Left kidney (tissue), 2 donors: ENCODE data around the gene XXYLT1. TPM values are rescaled to one million over a fixed set of nuclear protein-coding genes. Genes with fewer than 3 reads are reported as not detected.

Source experiments
- DNase-seq: peaks from one replicate; pipeline ENCODE4 v3.0.0-alpha.2; 2013
- polyA plus RNA-seq: library from polyadenylated mRNA; unstranded; fragments of 120-200 nt; gene quantifications from one replicate; pipeline ENCODE4 v1.2.1, GENCODE V29; 2013; ENCODE audit not compliant: insufficient read length

The XXYLT1 gene
- polyA plus RNA-seq, 1 donor = 26.2 TPM

- no peak for DNase-seq
Observed at GRCh38 chr3:195133013-195133412, 137.9 kb downstream of the XXYLT1 start.

GRCh38 chr3:195131176-195131575, 139.8 kb downstream of the XXYLT1 start:
- DNase-seq = no peak

GRCh38 chr3:195129644-195130492, 141.1 kb downstream of the XXYLT1 start:
- no peak for DNase-seq

- no peak for DNase-seq
Observed at GRCh38 chr3:195129072-195129643, 141.8 kb downstream of the XXYLT1 start.

- no peak for DNase-seq
Observed at GRCh38 chr3:195128255-195129071, 142.5 kb downstream of the XXYLT1 start.

- no peak for DNase-seq
Observed at GRCh38 chr3:195126056-195126605, 144.8 kb downstream of the XXYLT1 start.

GRCh38 chr3:195125646-195126045, 145.3 kb downstream of the XXYLT1 start:
- DNase-seq = no peak

GRCh38 chr3:195124378-195124992, 146.5 kb downstream of the XXYLT1 start:
- DNase-seq = no peak

GRCh38 chr3:195123281-195123691, 147.7 kb downstream of the XXYLT1 start:
- no peak for DNase-seq

GRCh38 chr3:195122261-195122660, 148.7 kb downstream of the XXYLT1 start:
- DNase-seq = no peak

GRCh38 chr3:195120267-195120601, 150.7 kb downstream of the XXYLT1 start:
- DNase-seq = no peak

- no peak for DNase-seq
Observed at GRCh38 chr3:195119461-195120266, 151.3 kb downstream of the XXYLT1 start.

- no peak for DNase-seq
Observed at GRCh38 chr3:195118671-195119070, 152.3 kb downstream of the XXYLT1 start.

- no peak for DNase-seq
Observed at GRCh38 chr3:195117978-195118581, 152.9 kb downstream of the XXYLT1 start.

GRCh38 chr3:195116407-195117185, 154.4 kb downstream of the XXYLT1 start:
- DNase-seq = no peak

- no peak for DNase-seq
Observed at GRCh38 chr3:195115600-195116406, 155.2 kb downstream of the XXYLT1 start.

GRCh38 chr3:195114786-195115599, 156.0 kb downstream of the XXYLT1 start:
- DNase-seq = no peak
